ENCODE measurements around the gene CLEC2L. TPM values are rescaled to one million over a fixed set of nuclear protein-coding genes. Genes with fewer than 3 reads are reported as not detected.

CLEC2L gene
- total RNA-seq, 2 donors from 2014 or later: not detected

DNA sequence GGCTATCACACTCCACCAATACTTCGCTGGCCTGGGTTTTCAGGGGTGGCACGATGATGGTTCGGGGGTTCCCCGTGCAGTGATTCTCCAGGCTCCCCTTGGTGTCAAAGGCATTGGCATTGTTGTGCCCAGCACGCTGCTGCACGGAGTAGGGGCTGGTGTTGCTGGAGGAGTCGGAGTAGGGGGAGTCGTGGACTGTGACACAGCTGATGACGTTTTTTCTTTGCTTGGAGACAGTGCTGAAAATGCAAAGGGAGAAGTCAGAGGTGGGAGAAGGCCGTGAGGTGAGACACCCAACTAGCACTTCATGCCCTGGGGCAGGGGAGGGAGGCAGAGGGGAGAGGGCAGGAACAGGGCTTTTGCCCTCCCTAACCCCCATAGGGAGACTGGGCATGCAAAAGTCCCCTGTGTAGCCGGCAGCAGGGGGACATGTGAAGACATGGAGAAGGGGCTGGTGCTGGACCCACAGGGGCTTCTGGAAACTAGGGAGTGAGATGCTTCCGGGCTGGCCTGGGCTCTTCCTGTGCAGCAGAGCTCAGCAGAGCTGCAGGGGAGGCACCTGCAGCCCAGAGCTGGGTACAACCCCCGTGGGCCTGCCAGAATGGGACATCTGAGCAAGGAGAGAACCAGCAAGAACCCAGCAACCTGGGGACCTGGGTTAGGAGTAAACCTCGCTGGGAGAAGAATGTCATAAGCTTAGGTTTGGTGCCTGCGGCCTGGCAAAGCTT is 60.5 kb downstream of the CLEC2L start:
- Mint-ChIP-seq H3K4me1 (ENCODE audit: low read depth in 2 of 2) (peaks cover 4 to 20% of the 10 kb centered on the region in 2 donors), H3K27ac (peak overlapping the region in 1 of 2 donors; percentile 62), H3K9me3 (no peaks in the 10 kb centered on the region), H3K4me3 (no peak overlapping the region), H3K27me3 (no peaks in the 10 kb centered on the region), H3K36me3 (peaks cover 17% of the 10 kb centered on the region)
- peak; percentile 16 for DNase-seq (ENCODE audit: low spot score)
- ATAC-seq: no peak

DNA sequence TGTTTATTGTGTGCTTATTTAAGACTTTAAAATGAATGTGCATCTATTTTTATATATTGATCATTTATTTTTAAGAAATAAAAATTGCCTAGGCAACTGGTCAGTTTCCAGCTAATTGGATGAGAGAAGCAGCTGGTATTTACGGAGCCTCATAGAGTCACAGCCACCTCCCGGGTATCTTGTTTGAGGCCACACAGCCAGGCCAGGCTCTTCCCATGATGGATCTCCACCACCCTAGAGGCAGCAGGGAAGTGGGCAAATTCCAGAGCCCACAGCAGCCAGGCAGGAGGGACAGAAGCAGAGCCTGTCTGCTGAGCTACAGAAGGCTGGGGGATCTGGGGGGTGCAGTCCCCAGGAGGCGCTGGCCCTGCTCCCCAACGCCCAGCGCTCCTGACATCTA is 61.6 kb downstream of the CLEC2L start:
- Mint-ChIP-seq H3K27ac (no peak overlapping the region), H3K9me3 (no peaks in the 10 kb centered on the region), H3K27me3 (no peaks in the 10 kb centered on the region), H3K36me3 (peaks cover 17% of the 10 kb centered on the region), H3K4me1 (ENCODE audit: low read depth in 2 of 2) (peaks cover 2 to 24% of the 10 kb centered on the region in 2 donors), H3K4me3 (no peak overlapping the region)
- peak; percentile 32 for DNase-seq (ENCODE audit: low spot score)
- ATAC-seq: no peak

DNA sequence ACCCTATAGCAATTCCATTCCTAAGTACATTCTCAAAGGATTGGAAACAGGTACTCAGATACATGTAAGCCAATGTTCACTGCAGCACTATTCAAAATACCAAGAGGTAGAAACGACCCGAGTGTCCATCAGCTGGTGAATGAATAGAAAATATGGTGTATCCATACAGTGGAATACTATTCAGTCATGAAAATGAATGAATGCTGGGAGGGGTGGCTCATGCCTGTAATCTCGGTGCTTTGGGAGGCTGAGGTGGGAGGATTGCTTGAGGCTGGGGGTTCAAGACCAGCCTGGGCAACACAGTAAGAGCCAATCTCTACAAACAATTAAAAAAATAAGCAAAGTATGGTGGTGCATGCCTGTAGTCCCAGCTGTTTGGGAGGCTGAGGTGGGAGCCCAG is 62.8 kb downstream of the CLEC2L start:
- H3K4me1 Mint-ChIP-seq (ENCODE audit: low read depth in 2 of 2): peaks cover 0 to 27% of the 10 kb centered on the region in 2 donors
- ATAC-seq: no peak
- H3K27me3 Mint-ChIP-seq: no peaks in the 10 kb centered on the region
- H3K9me3 Mint-ChIP-seq: no peaks in the 10 kb centered on the region
- DNase-seq (ENCODE audit: low spot score): peak; percentile 3
- H3K27ac Mint-ChIP-seq: peak overlapping the region in 1 of 2 donors; percentile 19
- H3K4me3 Mint-ChIP-seq: no peak overlapping the region
- H3K36me3 Mint-ChIP-seq: peaks cover 21% of the 10 kb centered on the region

DNA sequence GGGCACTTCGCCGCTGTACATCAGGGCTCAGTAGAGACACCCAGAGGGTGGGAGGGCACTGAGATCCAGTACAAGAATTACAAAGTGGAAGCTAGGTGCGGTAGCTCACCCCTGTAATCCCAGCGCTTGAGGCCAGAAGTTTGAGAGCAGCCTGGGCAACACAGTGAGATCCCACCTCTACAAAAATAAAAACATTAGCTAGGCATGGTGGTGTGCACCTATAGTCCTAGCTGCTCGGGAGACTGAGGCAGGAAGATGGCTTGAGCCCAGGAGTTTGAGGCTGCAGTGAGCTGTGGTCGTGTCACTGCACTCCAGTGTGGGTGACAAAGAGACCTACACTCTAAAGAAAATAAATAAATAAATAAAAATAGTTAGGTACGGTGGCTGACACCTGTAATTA is 64.0 kb downstream of the CLEC2L start:
- H3K4me3 Mint-ChIP-seq: no peak overlapping the region
- DNase-seq (ENCODE audit: low spot score) (peak; percentile 15), ATAC-seq (no peak)
- H3K36me3 Mint-ChIP-seq: peaks cover 23% of the 10 kb centered on the region
- no peaks in the 10 kb centered on the region for H3K9me3 Mint-ChIP-seq
- no peak overlapping the region for H3K27ac Mint-ChIP-seq
- H3K27me3 Mint-ChIP-seq: no peaks in the 10 kb centered on the region
- H3K4me1 Mint-ChIP-seq (ENCODE audit: low read depth in 2 of 2): peaks cover 0 to 25% of the 10 kb centered on the region in 2 donors

DNA sequence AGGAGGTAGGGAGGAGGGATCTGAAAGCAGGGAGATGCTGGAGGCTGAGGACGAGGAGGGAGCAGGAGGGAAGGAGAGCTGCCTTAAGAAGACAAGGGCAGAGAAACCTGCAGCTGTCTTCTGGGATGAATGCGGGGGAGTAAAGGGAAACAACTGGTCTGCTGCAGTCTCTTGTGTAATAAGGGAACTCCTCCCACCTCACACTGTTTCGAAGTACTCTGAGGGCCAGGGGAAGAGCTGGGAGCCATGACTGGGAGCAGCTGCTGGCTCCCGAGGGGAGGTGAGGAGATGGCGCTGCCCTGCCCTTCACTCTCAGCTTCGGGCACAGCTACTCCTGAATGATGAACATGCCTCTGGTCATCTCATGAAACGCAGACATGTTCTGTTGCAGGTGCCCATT is 65.1 kb downstream of the CLEC2L start:
- H3K27me3 Mint-ChIP-seq: no peaks in the 10 kb centered on the region
- H3K27ac Mint-ChIP-seq: peak overlapping the region in 1 of 2 donors; percentile 77
- ATAC-seq (no peak), DNase-seq (ENCODE audit: low spot score) (peak; percentile 20)
- no peaks in the 10 kb centered on the region for H3K9me3 Mint-ChIP-seq
- peaks cover 23% of the 10 kb centered on the region for H3K36me3 Mint-ChIP-seq
- peaks cover 0 to 17% of the 10 kb centered on the region in 2 donors for H3K4me1 Mint-ChIP-seq (ENCODE audit: low read depth in 2 of 2)
- no peak overlapping the region for H3K4me3 Mint-ChIP-seq

DNA sequence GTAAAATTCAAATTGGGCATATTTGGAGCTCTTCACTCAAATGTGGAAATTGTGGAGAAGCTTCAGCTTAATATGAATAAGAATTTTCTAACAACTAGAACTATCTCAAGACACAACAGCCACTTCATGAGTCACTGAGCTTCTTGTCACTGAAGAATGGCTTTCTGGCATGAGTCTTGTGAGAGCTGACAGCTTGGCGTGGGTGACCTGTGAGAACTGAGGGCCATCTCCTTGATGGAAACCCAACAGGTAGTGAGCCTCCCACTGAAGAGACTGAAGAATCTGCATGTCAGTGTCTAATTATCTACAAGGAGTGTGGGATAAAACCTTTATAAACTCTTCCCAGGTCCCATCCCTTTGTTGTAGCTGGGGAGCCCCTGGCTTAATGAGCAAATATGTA is 66.0 kb downstream of the CLEC2L start:
- no peak for ATAC-seq
- Mint-ChIP-seq H3K27ac (peak overlapping the region in 1 of 2 donors; percentile 27), H3K9me3 (no peaks in the 10 kb centered on the region), H3K4me1 (ENCODE audit: low read depth in 2 of 2) (peaks cover 0 to 12% of the 10 kb centered on the region in 2 donors), H3K36me3 (peaks cover 31% of the 10 kb centered on the region), H3K4me3 (no peak overlapping the region), H3K27me3 (no peaks in the 10 kb centered on the region)
- no peak for DNase-seq (ENCODE audit: low spot score)

DNA sequence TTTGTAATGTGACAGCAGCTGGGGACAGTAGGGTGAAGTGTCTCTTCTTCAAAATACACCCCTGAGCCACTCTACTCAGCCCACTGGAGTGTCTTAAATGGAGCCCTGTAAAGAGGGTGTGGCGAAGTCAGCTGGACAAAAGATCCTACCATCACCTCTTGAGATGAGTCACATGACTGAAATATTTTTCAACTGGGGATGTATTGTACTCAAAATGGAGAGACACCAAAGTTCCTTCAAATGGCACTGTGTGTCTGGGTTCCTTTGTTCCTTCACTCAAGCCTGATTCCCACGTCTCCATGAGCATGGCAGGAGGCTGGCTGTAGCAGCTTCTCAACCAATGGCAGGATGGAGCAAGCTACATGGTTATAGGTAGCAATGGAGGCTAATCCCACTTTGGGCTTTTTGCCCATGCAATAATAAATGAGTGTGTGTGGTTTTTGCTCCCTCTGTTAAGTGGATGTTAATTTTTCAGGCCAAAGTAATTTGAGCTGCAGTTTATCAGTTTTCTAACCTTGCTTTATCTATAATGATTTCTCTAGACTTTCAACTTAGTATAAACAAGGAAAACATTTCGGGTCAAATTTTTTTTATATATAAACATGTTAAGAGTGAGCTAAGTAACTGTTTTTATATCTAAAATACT is 68.2 kb downstream of the CLEC2L start:
- peaks cover 0 to 14% of the 10 kb centered on the region in 2 donors for H3K4me1 Mint-ChIP-seq (ENCODE audit: low read depth in 2 of 2)
- H3K36me3 Mint-ChIP-seq: peaks cover 29% of the 10 kb centered on the region
- H3K4me3 Mint-ChIP-seq: no peak overlapping the region
- no peaks in the 10 kb centered on the region for H3K9me3 Mint-ChIP-seq
- ATAC-seq: no peak
- no peaks in the 10 kb centered on the region for H3K27me3 Mint-ChIP-seq
- H3K27ac Mint-ChIP-seq: peak overlapping the region in 1 of 2 donors; percentile 52
- DNase-seq (ENCODE audit: low spot score): no peak

DNA sequence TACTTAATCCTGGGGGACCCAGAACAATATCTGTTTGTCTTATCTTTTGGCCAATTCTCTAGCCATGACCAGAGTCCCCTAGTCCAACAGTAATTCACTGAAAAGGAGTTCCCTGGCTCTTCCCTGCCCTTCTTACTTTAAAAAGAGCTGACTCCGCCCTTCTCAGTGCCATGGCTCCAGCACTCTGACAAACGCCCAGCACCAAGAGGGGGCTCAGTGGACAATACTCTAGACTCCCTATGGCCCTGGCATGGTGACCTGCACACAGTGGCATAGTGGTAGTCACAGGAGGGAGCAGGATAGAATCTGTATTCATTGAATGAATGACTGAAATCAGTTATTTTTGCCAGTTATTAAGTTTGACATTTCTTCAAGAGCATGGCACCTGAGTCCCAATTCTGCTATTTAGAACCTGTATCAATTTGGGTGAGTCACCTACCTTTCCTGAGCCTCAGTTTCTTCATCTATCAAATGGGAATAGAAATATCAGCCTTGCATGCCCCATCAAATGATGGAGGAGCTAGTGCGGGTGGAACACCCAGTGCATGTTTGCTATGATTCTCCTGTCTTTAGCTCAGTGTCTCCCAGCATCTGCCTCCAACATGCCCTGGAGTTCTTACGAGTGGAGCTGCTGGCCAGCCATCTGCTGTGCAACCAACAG is 69.4 kb downstream of the CLEC2L start:
- H3K27me3 Mint-ChIP-seq: no peaks in the 10 kb centered on the region
- H3K36me3 Mint-ChIP-seq: peaks cover 26% of the 10 kb centered on the region
- no peak for ATAC-seq
- no peak overlapping the region for H3K4me3 Mint-ChIP-seq
- peaks cover 0 to 14% of the 10 kb centered on the region in 2 donors for H3K4me1 Mint-ChIP-seq (ENCODE audit: low read depth in 2 of 2)
- no peak overlapping the region for H3K27ac Mint-ChIP-seq
- no peak for DNase-seq (ENCODE audit: low spot score)
- no peaks in the 10 kb centered on the region for H3K9me3 Mint-ChIP-seq

DNA sequence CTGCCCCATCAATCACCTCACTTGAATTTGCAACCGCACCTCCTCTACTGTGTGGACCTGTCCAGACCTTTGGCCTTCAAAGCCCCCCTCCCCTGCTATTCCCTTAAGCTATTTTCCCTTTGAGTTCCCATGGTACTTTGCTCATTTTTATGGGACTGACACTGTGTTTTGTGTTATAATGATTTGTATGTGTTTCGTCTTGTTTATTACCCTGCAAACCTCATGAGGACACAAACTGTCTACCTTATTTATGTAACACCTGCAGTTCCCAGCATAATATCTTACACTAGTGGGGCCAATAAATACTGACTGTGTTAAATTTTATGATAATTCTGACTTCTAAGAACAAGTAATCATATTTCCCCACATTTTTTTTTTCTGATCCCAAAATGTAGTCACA is 70.6 kb downstream of the CLEC2L start:
- Mint-ChIP-seq H3K9me3 (no peaks in the 10 kb centered on the region), H3K27me3 (no peaks in the 10 kb centered on the region), H3K4me3 (no peak overlapping the region), H3K36me3 (peaks cover 27% of the 10 kb centered on the region), H3K27ac (no peak overlapping the region), H3K4me1 (ENCODE audit: low read depth in 2 of 2) (peaks cover 0 to 14% of the 10 kb centered on the region in 2 donors)
- ATAC-seq: no peak
- DNase-seq (ENCODE audit: low spot score): no peak

Other genes with a start within 250 kb of the CLEC2L start
- gene FMC1, start 182.3 kb upstream of the CLEC2L start, total RNA-seq: 1 to 10 TPM; 4.4 to 7.8 TPM
- 100 to 1,000 TPM; 115 to 176 TPM for gene LUC7L2, start 163.8 kb upstream of the CLEC2L start, total RNA-seq
- gene KLRG2, start 40.0 kb upstream of the CLEC2L start, total RNA-seq: not detected

All from natural killer cell treated with Interleukin-12 subunit alpha and Interleukin-12 subunit beta and Interleukin-15 and Interleukin-18, amount 100 ng/mL, for 72 hours (primary cell).